Lung (tissue), 12 donors: ENCODE results near the gene DUS3L. TPM values are rescaled to one million over a fixed set of nuclear protein-coding genes. Genes with fewer than 3 reads are reported as not detected.

Experiments
- ATAC-seq: fragments of 200-7000 bp; cut with Tn5 transposase; one replicate; pipeline ENCODE4 v1.9.1; 2020; ENCODE audit warnings: moderate number of reproducible peaks; ENCODE audit not compliant: insufficient read depth, low FRiP score
- DNase-seq, 3 donors: peaks; one replicate each; pipeline ENCODE4 v3.0.0-alpha.2; 2013 to 2017
- H3K27ac ChIP-seq, 2 donors: one replicate each; pipeline ENCODE4 v1.5.1; 2013; ENCODE audit warnings: mild to moderate bottlenecking in 2 of 2, moderate library complexity in 2 of 2, control low read depth in 1 of 2, inconsistent platforms in 1 of 2, low read depth in 1 of 2, low read length in 1 of 2
- H3K27me3 ChIP-seq, 3 donors: one replicate each; pipeline ENCODE4 v1.5.1; 2013; ENCODE audit warnings: low read length in 2 of 3; ENCODE audit not compliant: control insufficient read depth in 3 of 3, insufficient read depth in 3 of 3
- H3K36me3 ChIP-seq, 4 donors: one replicate each; pipeline ENCODE4 v1.5.1; 2013; ENCODE audit warnings: low read length in 4 of 4, mild to moderate bottlenecking in 1 of 4, moderate library complexity in 1 of 4; ENCODE audit not compliant: control insufficient read depth in 4 of 4, insufficient read depth in 4 of 4
- H3K4me1 ChIP-seq, 5 donors: one replicate each; pipeline ENCODE4 v1.5.1; 2013; ENCODE audit warnings: low read length in 5 of 5, mild to moderate bottlenecking in 2 of 5, moderate library complexity in 1 of 5; ENCODE audit not compliant: control insufficient read depth in 5 of 5, insufficient read depth in 5 of 5
- H3K4me3 ChIP-seq: one replicate; pipeline ENCODE4 v1.5.1; 2013; ENCODE audit warnings: mild to moderate bottlenecking, control low read depth, moderate library complexity
- H3K9ac ChIP-seq, 2 donors: one replicate each; pipeline ENCODE4 v1.5.1; 2013; ENCODE audit warnings: low read length in 2 of 2, control low read depth in 1 of 2; ENCODE audit not compliant: insufficient read depth in 1 of 2
- H3K9me3 ChIP-seq, 4 donors: one replicate each; pipeline ENCODE4 v1.5.1; 2013; ENCODE audit warnings: low read length in 3 of 4, mild to moderate bottlenecking in 1 of 4, moderate library complexity in 1 of 4; ENCODE audit not compliant: control insufficient read depth in 4 of 4, insufficient read depth in 3 of 4
- CTCF ChIP-seq: IDR thresholded peaks from 2 replicates; pipeline ENCODE4 v1.5.1; 2012; ENCODE audit warnings: mild to moderate bottlenecking; ENCODE audit errors: control extremely low read depth, extremely low read depth
- WGBS, 2 donors: extraction: QIAGEN DNeasy Blood & Tissue Kit; methylation state at CpG; one replicate each; pipeline ENCODE4 v1.1.7; 2013; 5-methylcytosine and 5-hydroxymethylcytosine counted together
- polyA plus RNA-seq, 2 donors: library from polyadenylated mRNA; stranded (reverse); fragments of 200-250 nt; gene quantifications; one replicate each; pipeline ENCODE4 v1.2.1, GENCODE V29; 2013
- total RNA-seq, 2 donors: library from RNA; depleted of rRNA in 1 of 2; stranded (reverse); fragments of >200 nt in 1 of 2; gene quantifications; one replicate each; pipeline ENCODE4 v1.2.1, GENCODE V29; 2014 to 2021
- donor health status: control.
- donor health status: control.
- donor health status: Bipolar disorder and iron deficiency.
- donor health status: healthy.
- donor health status: DM: yes; HTN: yes; CAD: no.

DUS3L gene
- total and polyA plus RNA-seq, 4 donors: 18.5 to 47.0 (median 36.7) TPM

DNA sequence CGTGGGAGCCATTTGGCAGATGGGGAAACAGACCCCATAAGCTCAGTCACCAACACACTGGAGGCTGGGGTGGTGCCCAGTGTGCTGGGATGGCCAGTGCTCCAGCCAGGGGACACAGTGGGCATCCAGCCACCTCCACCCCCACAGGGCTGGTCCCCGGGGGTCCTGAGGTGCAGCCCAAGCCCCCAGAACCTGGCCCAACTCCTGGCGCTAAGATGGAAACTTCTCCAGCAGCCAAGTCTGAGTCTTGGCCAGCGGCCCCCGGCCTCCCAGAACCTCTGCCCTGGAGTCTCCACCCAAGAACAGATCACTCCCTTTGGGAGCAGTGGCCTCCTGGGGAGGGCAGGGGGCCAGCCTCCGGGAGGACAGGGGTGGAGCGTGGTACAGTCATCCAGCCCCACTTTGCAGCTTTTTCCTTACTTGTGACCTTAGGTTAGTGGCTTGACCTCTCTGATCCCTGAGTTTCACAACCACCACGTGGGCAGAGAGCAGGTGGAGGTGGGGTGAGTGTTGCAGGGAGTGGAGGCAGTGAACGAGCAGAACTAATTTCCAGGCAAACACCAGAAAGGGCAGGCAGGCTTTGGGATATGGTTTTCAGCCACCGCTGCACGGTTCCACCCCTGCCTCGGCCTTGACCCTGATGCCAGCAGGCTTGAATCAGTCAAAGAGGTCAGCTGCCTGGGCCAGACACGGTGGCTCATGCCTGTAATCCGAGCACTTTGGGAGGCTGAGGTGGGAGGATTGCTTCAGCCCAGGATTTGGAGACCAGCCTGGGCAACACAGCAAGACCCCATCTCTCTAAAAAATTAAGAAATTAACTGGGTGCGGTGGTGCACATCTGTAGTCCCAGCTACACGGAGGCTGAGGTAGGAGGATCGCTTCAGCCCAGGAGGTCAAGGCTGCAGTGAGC, 9.7 kb upstream of the DUS3L start:
- no peak for DNase-seq
- Histone ChIP-seq H3K27me3 (peaks cover 0 to 8% (median 6%) of the 10 kb centered on the region in 3 donors), H3K27ac (no peak overlapping the region), H3K36me3 (no peaks in the 10 kb centered on the region), H3K4me1 (peaks cover 0 to 5% (median 4%) of the 10 kb centered on the region in 5 donors), H3K9ac (no peak overlapping the region), H3K4me3 (no peak overlapping the region), H3K9me3 (peaks cover 0 to 1% (median 0%) of the 10 kb centered on the region in 4 donors)
- 81 to 87% methylated on average over 17 of the region's 17 CpGs for WGBS, 2 donors
- TF ChIP-seq CTCF: no peak
- no peak for ATAC-seq

DNA sequence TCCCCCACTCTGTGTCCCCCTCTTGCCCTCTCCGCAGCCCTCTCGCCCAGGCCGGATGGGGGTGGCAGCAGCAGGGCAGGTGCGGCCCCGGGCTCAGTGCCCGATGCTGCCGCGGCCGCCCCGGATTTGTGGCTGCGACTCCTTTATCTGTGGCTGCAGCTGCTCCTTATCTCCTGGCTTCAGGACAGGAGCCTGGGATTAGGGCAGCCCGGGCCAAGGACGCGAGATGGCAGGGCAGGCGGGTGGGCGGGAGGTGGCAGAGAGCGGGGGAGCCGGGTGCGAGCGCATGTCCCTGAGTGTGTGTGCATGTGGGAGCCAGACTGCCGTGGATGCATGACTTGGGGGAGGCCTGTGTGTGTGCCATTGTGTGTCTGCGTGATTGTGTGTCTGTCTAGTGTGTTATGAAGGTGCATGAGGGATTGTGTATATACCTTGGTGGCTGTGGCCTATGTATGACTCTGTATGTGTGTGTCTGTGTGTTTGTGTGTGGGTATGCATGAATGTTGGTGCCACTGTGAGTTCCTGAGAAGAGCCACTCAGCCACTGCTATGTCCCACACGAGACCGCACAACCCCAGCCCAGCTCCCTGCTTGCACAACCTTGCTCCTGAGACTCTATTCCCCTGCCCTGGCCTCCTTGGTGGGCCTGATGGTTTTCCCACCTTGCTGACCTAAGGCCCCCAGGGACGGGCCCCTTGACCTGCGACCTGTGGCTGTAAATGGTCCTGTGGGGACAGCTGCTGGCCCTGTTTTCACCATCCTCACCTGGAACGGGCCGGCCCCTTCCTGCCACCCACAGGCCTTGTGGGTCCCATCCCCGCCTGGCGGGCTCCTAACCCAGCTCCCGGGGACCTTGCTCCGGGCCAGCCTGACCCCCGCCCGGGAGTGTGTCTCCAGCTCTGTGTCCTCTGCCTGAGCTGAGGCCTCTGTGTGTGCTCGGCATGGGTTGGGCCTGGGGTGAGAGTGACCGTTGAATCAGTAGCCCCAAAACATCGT, 8.6 kb upstream of the DUS3L start:
- TF ChIP-seq CTCF: no peak
- DNase-seq (no peak), ATAC-seq (no peak)
- H3K27ac ChIP-seq: no peak overlapping the region
- H3K9me3 ChIP-seq: peaks cover 0 to 3% (median 0%) of the 10 kb centered on the region in 4 donors
- no peak overlapping the region for H3K9ac ChIP-seq
- H3K4me3 ChIP-seq: no peak overlapping the region
- peaks cover 0 to 5% (median 4%) of the 10 kb centered on the region in 5 donors for H3K4me1 ChIP-seq
- no peaks in the 10 kb centered on the region for H3K36me3 ChIP-seq
- H3K27me3 ChIP-seq: peaks cover 0 to 8% (median 3%) of the 10 kb centered on the region in 3 donors
- 56 to 60% methylated on average over 37 of the region's 37 CpGs for WGBS, 2 donors

- Histone ChIP-seq H3K36me3 (no peaks in the 10 kb centered on the region), H3K27ac (no peak overlapping the region), H3K4me1 (no peaks in the 10 kb centered on the region), H3K9me3 (peaks cover 0 to 3% (median 0%) of the 10 kb centered on the region in 4 donors), H3K9ac (no peak overlapping the region), H3K27me3 (peaks cover 0 to 4% (median 3%) of the 10 kb centered on the region in 3 donors), H3K4me3 (no peak overlapping the region)
- WGBS, 2 donors: 78 to 81% methylated on average over 8 of the region's 8 CpGs
- ATAC-seq (no peak), DNase-seq (no peak)
- TF ChIP-seq CTCF: no peak
Measured at GRCh38 chr19:5798244-5798643, 7.3 kb upstream of the DUS3L start.
